ENCODE results near the gene RASAL1.

The RASAL1 gene

DNA sequence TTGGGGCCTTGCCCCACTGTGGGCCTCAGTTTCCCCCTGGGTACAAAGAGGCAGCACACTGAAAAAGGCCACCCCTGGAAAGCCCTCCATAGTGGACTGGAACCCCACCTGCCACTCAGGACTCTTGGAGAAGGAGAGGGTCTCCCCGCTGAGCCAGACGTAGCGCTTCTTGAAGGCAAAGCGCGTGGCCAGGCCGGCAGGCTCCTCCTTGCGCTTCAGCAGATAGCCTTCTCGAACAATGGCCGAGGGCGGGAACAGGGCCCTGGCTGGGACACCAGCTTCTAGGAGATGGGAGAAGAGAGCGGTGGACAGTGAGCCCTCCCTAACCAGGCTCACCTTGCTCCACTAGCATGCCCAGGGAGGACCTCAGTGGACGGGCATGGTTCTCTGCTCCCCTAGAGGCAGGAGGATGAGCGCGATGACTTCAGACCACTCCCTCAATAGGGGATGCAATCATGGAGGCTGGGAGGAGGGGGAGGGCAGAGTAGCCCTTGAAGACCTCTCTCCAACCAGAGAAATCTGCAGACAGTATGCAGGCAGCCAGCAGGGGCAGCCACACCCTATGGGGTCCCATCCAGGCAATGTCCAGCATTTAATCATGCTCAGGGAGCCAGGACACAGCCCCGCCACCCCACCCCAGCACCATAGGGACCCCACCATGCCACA lies 29.8 kb downstream of the RASAL1 start:
- DNase-seq (ENCODE audit: low read depth, low spot score) = no peak
- TF ChIP-seq, protein P1, sequence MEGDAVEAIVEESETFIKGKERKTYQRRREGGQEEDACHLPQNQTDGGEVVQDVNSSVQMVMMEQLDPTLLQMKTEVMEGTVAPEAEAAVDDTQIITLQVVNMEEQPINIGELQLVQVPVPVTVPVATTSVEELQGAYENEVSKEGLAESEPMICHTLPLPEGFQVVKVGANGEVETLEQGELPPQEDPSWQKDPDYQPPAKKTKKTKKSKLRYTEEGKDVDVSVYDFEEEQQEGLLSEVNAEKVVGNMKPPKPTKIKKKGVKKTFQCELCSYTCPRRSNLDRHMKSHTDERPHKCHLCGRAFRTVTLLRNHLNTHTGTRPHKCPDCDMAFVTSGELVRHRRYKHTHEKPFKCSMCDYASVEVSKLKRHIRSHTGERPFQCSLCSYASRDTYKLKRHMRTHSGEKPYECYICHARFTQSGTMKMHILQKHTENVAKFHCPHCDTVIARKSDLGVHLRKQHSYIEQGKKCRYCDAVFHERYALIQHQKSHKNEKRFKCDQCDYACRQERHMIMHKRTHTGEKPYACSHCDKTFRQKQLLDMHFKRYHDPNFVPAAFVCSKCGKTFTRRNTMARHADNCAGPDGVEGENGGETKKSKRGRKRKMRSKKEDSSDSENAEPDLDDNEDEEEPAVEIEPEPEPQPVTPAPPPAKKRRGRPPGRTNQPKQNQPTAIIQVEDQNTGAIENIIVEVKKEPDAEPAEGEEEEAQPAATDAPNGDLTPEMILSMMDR (IDR thresholded peaks at IDR 0.05; ENCODE audit: low read depth, low read length) = no peak
- H3K4me3 ChIP-seq (ENCODE audit: low read depth, low read length) = no peak overlapping the region
- in situ Hi-C loops (cut with HindIII; ENCODE audit: low sequenced_read_pairs) = no loop called here

DNA sequence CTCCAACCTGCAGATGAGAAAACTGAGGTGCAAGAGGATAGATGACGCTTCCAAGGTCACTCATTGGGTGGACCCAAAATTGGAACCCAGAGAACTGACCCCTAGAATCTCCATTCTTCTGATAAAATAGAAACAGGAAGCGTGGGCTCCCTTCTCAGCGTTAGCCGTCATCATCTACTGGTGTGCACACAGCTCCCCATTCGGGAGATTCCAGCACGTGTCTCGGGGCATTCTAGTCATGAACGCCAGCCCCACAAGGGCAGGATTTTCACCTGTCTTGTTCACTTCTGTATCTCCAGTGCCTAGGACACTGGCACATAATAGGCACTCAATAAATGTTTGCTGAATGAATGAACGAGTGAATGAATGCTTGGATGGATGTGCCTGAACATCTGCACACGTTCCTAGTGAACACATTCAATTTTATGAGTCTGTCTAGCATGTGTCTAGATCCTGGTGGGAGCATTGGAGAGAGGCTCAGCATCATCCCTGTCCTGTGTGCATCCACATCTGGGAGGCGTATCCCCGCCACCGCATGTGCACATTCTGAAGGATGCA lies 30.5 kb downstream of the RASAL1 start:
- no peak overlapping the region for H3K4me3 ChIP-seq (ENCODE audit: low read depth, low read length)
- no peak for DNase-seq (ENCODE audit: low read depth, low spot score)
- in situ Hi-C loops (cut with HindIII; ENCODE audit: low sequenced_read_pairs) = no loop called here
- TF ChIP-seq, protein P1 (IDR thresholded peaks at IDR 0.05; ENCODE audit: low read depth, low read length) = no peak

DNA sequence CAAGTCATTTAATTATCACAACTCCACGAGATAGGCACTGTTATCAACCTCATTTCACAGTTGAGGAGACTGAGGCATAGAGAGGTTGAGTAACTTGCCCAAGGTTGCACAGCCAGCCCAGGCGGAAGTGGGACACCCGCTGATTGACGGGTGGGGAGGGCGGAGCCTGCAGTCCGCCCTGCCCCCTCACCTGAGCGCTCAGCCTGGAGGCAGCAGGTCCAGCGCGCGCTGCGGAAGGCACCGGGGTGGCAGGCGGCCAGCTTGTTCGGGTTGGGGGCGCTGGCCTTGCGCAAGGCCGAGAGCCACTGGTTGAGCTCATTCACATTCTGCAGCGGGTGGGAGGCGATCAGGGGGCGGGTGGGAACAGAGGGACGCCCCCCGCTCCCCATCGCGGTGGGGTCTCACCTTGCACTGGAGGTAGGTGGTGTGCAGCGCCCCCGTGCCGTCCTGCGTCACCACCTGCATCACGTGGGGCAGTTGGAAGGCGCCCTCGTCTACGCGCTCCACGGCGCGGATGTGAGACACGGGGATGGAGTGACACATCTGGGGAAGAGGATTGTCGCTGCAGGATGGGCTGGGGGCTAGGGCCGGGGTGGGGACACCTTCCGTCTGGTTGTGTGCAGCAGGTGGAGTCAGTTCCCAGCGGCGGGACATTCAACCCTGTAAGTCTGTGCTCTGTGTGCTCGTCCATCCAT lies 31.7 kb downstream of the RASAL1 start:
- in situ Hi-C loops (cut with HindIII; ENCODE audit: low sequenced_read_pairs) = no loop called here
- no peak overlapping the region for H3K4me3 ChIP-seq (ENCODE audit: low read depth, low read length)
- TF ChIP-seq, protein P1 (IDR thresholded peaks at IDR 0.05; ENCODE audit: low read depth, low read length) = no peak
- no peak for DNase-seq (ENCODE audit: low read depth, low spot score)

DNA sequence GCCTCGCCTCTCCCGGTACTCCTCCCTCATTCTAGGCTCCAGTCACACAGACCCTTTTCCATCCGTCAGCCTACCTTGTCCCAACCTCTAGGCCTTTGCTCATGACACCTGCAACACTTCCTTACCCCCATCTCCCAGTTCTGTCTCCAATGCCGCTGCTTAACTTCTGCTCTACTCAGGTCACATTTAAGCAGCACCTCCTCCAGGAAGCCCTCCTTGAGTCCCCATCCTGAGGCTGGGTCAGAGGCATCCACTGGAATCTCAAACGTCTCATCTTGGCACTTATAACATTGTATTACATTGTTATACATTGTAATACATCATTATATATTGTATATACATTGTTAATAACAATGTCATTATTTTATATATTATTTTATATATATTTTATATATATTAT lies 32.8 kb downstream of the RASAL1 start:
- DNase-seq (ENCODE audit: low read depth, low spot score) = no peak
- TF ChIP-seq, protein P1 (IDR thresholded peaks at IDR 0.05; ENCODE audit: low read depth, low read length) = no peak
- in situ Hi-C loops (cut with HindIII; ENCODE audit: low sequenced_read_pairs) = no loop called here
- H3K4me3 ChIP-seq (ENCODE audit: low read depth, low read length) = no peak overlapping the region

DNA sequence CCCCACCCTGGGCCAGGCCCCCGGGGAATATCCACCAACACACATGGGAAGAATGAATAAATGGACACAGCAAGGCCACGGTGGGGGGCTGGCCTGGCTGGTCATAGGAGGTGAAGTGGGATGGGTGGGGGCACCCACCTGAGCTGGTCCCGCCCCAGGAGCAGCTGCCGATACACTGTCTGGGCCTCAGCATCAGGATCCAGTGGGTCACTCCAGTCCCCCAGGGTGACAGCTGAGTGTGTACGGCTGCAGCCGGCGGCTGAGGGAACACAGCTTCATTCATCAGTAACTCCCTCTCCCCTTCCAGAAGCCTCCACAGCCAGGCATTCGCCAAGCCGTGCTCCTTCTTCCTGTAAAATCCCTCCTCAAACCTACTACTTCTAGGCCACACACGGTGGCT lies 33.8 kb downstream of the RASAL1 start:
- TF ChIP-seq, protein P1 (IDR thresholded peaks at IDR 0.05; ENCODE audit: low read depth, low read length) = no peak
- no peak for DNase-seq (ENCODE audit: low read depth, low spot score)
- in situ Hi-C loops (cut with HindIII; ENCODE audit: low sequenced_read_pairs) = no loop called here
- no peak overlapping the region for H3K4me3 ChIP-seq (ENCODE audit: low read depth, low read length)

DNA sequence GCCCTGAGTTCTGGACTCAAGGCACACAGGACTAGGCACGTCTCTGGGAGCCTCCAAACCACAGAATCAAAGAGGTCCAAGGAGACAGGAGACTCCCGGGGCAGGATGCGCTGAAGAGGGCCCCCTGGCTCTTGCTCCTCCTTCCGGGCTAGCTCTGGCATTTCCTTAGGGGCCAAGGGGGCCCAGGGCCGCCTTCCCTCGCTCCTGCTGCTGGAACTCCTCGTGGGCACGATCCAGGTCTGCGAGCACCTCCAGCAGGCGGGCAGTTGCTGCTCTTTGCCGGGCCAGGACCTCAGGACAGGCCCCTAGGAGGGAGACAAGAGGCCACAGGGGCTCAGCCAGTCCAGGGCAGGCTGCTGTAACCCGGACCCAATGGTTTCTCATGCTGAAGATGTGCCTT lies 35.8 kb downstream of the RASAL1 start:
- no peak for DNase-seq (ENCODE audit: low read depth, low spot score)

More for the DNA sequence above, 35.8 kb downstream of the RASAL1 start:
- TF ChIP-seq, protein P1 (IDR thresholded peaks at IDR 0.05; ENCODE audit: low read depth, low read length) = no peak
- no peak overlapping the region for H3K4me3 ChIP-seq (ENCODE audit: low read depth, low read length)
- in situ Hi-C loops (cut with HindIII; ENCODE audit: low sequenced_read_pairs) = no loop called here

Data from astrocyte of the spinal cord (primary cell).